Upper lobe of left lung (tissue), 4 donors: Measurements from ENCODE around the gene PAM.

ENCODE experiments used
- CTCF ChIP-seq, 6 experiments: fragments of 450-650 bp in 4 of 6; fragments of 200-600 bp in 2 of 6; sonication (generic) in 2 of 6; IDR thresholded peaks; one replicate each; pipeline ENCODE4 v1.5.1; 2016 to 2019; ENCODE audit warnings: antibody characterized with exemption in 6 of 6
- EP300 ChIP-seq, 4 donors: sonication (generic); formaldehyde crosslinking; IDR thresholded peaks; one replicate each; pipeline ENCODE4 v1.5.1; 2017; ENCODE audit warnings: antibody characterized with exemption in 4 of 4, control low read depth in 2 of 4

GRCh38 chr5:102931085-102931725, 176.1 kb downstream of the PAM start:
- TF ChIP-seq CTCF (IDR thresholded peaks at IDR 0.05) (no peak), EP300 (IDR thresholded peaks at IDR 0.05) (no peak)
